Measurements from ENCODE around the gene GNAO1. TPM values are rescaled to one million over a fixed set of nuclear protein-coding genes. Genes with fewer than 3 reads are reported as not detected.

The GNAO1 gene
- polyA plus RNA-seq, 1 of the 3 experiments (the other 2 are of a cell fraction) = 0.30 TPM

Small RNA genes lying within 50 kb of the gene (small RNA-seq; reads per million reads assigned to genes)
- gene MIR3935 = 0 reads per million in 7 experiments

Other genes starting within 250 kb of the GNAO1 start
- 52.9 and 65.3 TPM in 2 replicates for gene AMFR, start 234.1 kb downstream of the GNAO1 start, polyA plus RNA-seq (2012; rRNA removed)